ENCODE data around the gene CREB5.

CREB5 gene

DNA sequence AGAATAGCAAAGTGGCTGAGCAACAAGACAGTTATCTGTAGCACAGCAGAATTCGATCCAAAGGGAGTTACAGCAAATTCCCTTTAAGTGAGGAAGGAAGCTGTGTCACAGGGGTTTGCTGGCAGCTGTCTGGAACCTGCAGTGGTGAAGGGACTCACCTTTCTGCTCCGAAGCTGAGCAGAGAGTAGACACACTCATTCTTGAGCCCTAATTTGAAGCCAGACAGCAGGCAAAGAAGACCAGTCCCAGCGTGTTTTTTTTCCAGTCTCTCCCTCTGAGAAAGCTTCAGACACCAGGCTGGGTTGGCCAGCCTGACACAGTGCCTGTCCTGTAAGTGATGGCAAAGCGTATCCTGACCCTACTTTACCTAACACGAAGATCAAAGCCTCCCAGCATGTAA, 335.1 kb downstream of the CREB5 start:
- no peak for DNase-seq (ENCODE audit: low read depth in 2 of 2)
- no peak for TF ChIP-seq CTCF (IDR thresholded peaks at IDR 0.05; ENCODE audit: low read depth, low read length)
- H3K4me3 ChIP-seq (replicated peaks in 1 of 2; ENCODE audit: low read depth in 2 of 2, low read length in 2 of 2), result no peak overlapping the region

DNA sequence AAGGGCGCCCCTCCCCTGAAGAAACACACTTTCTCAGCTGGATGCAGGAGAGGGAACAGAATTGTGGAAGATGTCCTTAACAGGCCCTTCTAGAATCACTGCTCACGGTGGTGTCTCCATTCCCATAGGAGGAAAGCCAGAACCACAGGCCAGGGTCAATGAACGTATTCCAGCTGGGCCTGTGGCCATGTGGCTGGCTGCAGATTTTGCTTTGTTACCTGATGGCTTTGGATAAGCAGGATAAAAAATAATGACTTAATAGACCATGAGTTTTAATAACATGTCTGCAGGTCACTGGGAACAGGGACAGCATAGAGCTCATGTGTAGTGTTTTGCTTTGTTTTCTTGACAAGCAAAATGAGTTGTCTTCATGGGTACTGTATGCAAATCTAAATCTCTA, 335.5 kb downstream of the CREB5 start:
- no peak overlapping the region for H3K4me3 ChIP-seq (replicated peaks in 1 of 2; ENCODE audit: low read depth in 2 of 2, low read length in 2 of 2)
- TF ChIP-seq CTCF (IDR thresholded peaks at IDR 0.05; ENCODE audit: low read depth, low read length), result no peak
- DNase-seq (ENCODE audit: low read depth in 2 of 2), result no peak

- DNase-seq (ENCODE audit: low read depth in 2 of 2), result no peak
- H3K4me3 ChIP-seq (replicated peaks in 1 of 2; ENCODE audit: low read depth in 2 of 2, low read length in 2 of 2), result no peak overlapping the region
- TF ChIP-seq CTCF (IDR thresholded peaks at IDR 0.05; ENCODE audit: low read depth, low read length), result no peak
Observed at GRCh38 chr7:28748346-28748745, 336.0 kb downstream of the CREB5 start.

DNA sequence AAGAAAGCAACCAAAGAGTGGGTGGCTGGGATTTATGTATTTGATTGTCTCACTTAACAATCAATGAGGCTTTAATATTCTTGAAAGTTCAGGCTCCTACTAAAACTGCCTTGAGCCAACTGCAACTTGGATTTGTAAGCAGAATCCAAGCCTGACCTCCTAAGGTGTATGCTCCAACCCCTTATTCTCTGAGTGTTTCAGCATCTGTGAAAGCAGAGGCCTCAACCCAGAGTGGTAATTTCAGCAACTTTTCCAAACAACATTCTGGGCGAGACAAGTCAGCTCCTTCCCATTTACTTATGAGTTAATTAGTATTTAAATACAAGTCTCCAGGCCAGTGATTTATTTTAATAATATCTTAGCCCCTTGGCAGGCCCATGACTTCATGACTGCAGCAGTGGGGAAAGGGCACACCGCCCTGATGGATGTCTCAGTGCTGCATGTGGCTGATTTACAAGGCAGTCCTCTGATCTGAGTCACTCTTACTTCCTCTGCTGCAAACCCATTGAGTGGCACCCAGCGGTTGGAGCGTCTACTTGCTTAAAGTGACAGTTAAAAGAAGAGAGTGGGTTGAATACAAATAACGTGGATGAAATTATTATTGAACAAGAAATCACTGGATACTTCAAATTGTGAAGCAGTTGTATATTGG, 336.7 kb downstream of the CREB5 start:
- no peak for TF ChIP-seq CTCF (IDR thresholded peaks at IDR 0.05; ENCODE audit: low read depth, low read length)
- no peak overlapping the region for H3K4me3 ChIP-seq (replicated peaks in 1 of 2; ENCODE audit: low read depth in 2 of 2, low read length in 2 of 2)
- DNase-seq (ENCODE audit: low read depth in 2 of 2), result peak in 1 of 2 donors; percentile 66

DNA sequence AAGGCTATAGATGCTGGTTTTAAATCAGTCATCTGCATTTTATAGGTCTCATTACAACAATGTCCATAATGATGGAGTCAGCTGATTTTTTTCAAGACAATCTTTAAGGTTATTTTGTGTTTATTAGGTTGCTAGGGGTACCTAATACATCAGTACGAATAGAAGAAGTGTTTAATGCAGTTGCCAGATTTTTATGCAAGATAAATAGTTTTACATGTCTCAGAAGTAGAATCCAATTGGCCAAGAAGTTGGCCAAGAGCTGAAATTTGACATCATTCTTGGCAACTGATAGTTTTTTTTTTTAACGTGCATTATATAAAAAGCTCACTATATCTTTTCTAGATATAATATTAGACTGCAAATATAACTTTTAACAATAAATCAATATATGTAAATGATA, 337.3 kb downstream of the CREB5 start:
- DNase-seq (ENCODE audit: low read depth in 2 of 2), result peak; percentile 29 to 43
- no peak overlapping the region for H3K4me3 ChIP-seq (replicated peaks in 1 of 2; ENCODE audit: low read depth in 2 of 2, low read length in 2 of 2)
- TF ChIP-seq CTCF (IDR thresholded peaks at IDR 0.05; ENCODE audit: low read depth, low read length), result no peak

GRCh38 chr7:28750981-28751380, 338.7 kb downstream of the CREB5 start:
- no peak for DNase-seq (ENCODE audit: low read depth in 2 of 2)
- no peak overlapping the region for H3K4me3 ChIP-seq (replicated peaks in 1 of 2; ENCODE audit: low read depth in 2 of 2, low read length in 2 of 2)
- TF ChIP-seq CTCF (IDR thresholded peaks at IDR 0.05; ENCODE audit: low read depth, low read length), result no peak

- H3K4me3 ChIP-seq (replicated peaks in 1 of 2; ENCODE audit: low read depth in 2 of 2, low read length in 2 of 2), result no peak overlapping the region
- TF ChIP-seq CTCF (IDR thresholded peaks at IDR 0.05; ENCODE audit: low read depth, low read length), result no peak
- DNase-seq (ENCODE audit: low read depth in 2 of 2), result no peak
Observed at GRCh38 chr7:28753613-28754012, 341.3 kb downstream of the CREB5 start.
